ENCODE measurements around the gene MBNL2. TPM values are rescaled to one million over a fixed set of nuclear protein-coding genes. Genes with fewer than 3 reads are reported as not detected.

Gene MBNL2
- total RNA-seq, 1 donor from 2014 or later, result 12.4 TPM

GRCh38 chr13:97196340-97196739 is 25.8 kb upstream of the MBNL2 start:
- Mint-ChIP-seq H3K4me3 (ENCODE audit: unreplicated experiment) (no peak overlapping the region), H3K27me3 (ENCODE audit: unreplicated experiment) (no peaks in the 10 kb centered on the region), H3K9me3 (ENCODE audit: unreplicated experiment) (no peaks in the 10 kb centered on the region), H3K36me3 (ENCODE audit: unreplicated experiment) (no peaks in the 10 kb centered on the region), H3K4me1 (ENCODE audit: low read depth, unreplicated experiment) (no peaks in the 10 kb centered on the region), H3K27ac (ENCODE audit: unreplicated experiment) (no peak overlapping the region)
- no peak for TF ChIP-seq CTCF (IDR thresholded peaks at IDR 0.05; ENCODE audit: partially characterized antibody, unreplicated experiment)
- DNase-seq, result no peak

GRCh38 chr13:97198753-97199152 is 23.4 kb upstream of the MBNL2 start:
- H3K27me3 Mint-ChIP-seq (ENCODE audit: unreplicated experiment), result peaks cover 2% of the 10 kb centered on the region
- no peak overlapping the region for H3K27ac Mint-ChIP-seq (ENCODE audit: unreplicated experiment)
- H3K36me3 Mint-ChIP-seq (ENCODE audit: unreplicated experiment), result no peaks in the 10 kb centered on the region
- H3K9me3 Mint-ChIP-seq (ENCODE audit: unreplicated experiment), result peaks cover 2% of the 10 kb centered on the region
- H3K4me1 Mint-ChIP-seq (ENCODE audit: low read depth, unreplicated experiment), result no peaks in the 10 kb centered on the region
- DNase-seq, result no peak
- H3K4me3 Mint-ChIP-seq (ENCODE audit: unreplicated experiment), result no peak overlapping the region
- no peak for TF ChIP-seq CTCF (IDR thresholded peaks at IDR 0.05; ENCODE audit: partially characterized antibody, unreplicated experiment)

- no peaks in the 10 kb centered on the region for H3K4me1 Mint-ChIP-seq (ENCODE audit: low read depth, unreplicated experiment)
- TF ChIP-seq CTCF (IDR thresholded peaks at IDR 0.05; ENCODE audit: partially characterized antibody, unreplicated experiment), result no peak
- H3K36me3 Mint-ChIP-seq (ENCODE audit: unreplicated experiment), result no peaks in the 10 kb centered on the region
- no peak for DNase-seq
- no peak overlapping the region for H3K27ac Mint-ChIP-seq (ENCODE audit: unreplicated experiment)
- no peak overlapping the region for H3K4me3 Mint-ChIP-seq (ENCODE audit: unreplicated experiment)
- peaks cover 2% of the 10 kb centered on the region for H3K9me3 Mint-ChIP-seq (ENCODE audit: unreplicated experiment)
- peaks cover 2% of the 10 kb centered on the region for H3K27me3 Mint-ChIP-seq (ENCODE audit: unreplicated experiment)
Observed at GRCh38 chr13:97199451-97199850, 22.7 kb upstream of the MBNL2 start.

- no peak for DNase-seq
- Mint-ChIP-seq H3K4me3 (ENCODE audit: unreplicated experiment) (no peak overlapping the region), H3K36me3 (ENCODE audit: unreplicated experiment) (no peaks in the 10 kb centered on the region), H3K27me3 (ENCODE audit: unreplicated experiment) (peaks cover 2% of the 10 kb centered on the region), H3K4me1 (ENCODE audit: low read depth, unreplicated experiment) (no peaks in the 10 kb centered on the region), H3K9me3 (ENCODE audit: unreplicated experiment) (peaks cover 2% of the 10 kb centered on the region), H3K27ac (ENCODE audit: unreplicated experiment) (no peak overlapping the region)
- TF ChIP-seq CTCF (IDR thresholded peaks at IDR 0.05; ENCODE audit: partially characterized antibody, unreplicated experiment), result no peak
Observed at GRCh38 chr13:97200081-97200942, 21.8 kb upstream of the MBNL2 start.

GRCh38 chr13:97202761-97203160 is 19.4 kb upstream of the MBNL2 start:
- peaks cover 6% of the 10 kb centered on the region for H3K36me3 Mint-ChIP-seq (ENCODE audit: unreplicated experiment)
- no peaks in the 10 kb centered on the region for H3K4me1 Mint-ChIP-seq (ENCODE audit: low read depth, unreplicated experiment)
- TF ChIP-seq CTCF (IDR thresholded peaks at IDR 0.05; ENCODE audit: partially characterized antibody, unreplicated experiment), result no peak
- peaks cover 2% of the 10 kb centered on the region for H3K27me3 Mint-ChIP-seq (ENCODE audit: unreplicated experiment)
- no peak overlapping the region for H3K27ac Mint-ChIP-seq (ENCODE audit: unreplicated experiment)
- H3K4me3 Mint-ChIP-seq (ENCODE audit: unreplicated experiment), result no peak overlapping the region
- DNase-seq, result no peak
- peaks cover 2% of the 10 kb centered on the region for H3K9me3 Mint-ChIP-seq (ENCODE audit: unreplicated experiment)
